Retinal pigment epithelial cell (primary cell): ENCODE measurements around the gene CYTH1.

ENCODE experiments used
- DNase-seq: peaks from one replicate; pipeline ENCODE4 v3.0.0-alpha.2; 2010; ENCODE audit warnings: low read depth
- H3K4me3 ChIP-seq: 2 replicates; pipeline ENCODE4 v1.5.1; 2011; ENCODE audit warnings: mild to moderate bottlenecking, low read length, control low read depth, moderate library complexity
- TF ChIP-seq, protein P1 (sequence below): conservative IDR thresholded peaks from 2 replicates; pipeline ENCODE4 v1.5.1; 2011; ENCODE audit warnings: low read depth, low read length, control low read depth, inconsistent platforms

Gene CYTH1

GRCh38 chr17:78679495-78680395 lies 102.3 kb downstream of the CYTH1 start:
- no peak overlapping the region for H3K4me3 ChIP-seq

GRCh38 chr17:78678711-78679110 lies 103.4 kb downstream of the CYTH1 start:
- TF ChIP-seq, protein P1, sequence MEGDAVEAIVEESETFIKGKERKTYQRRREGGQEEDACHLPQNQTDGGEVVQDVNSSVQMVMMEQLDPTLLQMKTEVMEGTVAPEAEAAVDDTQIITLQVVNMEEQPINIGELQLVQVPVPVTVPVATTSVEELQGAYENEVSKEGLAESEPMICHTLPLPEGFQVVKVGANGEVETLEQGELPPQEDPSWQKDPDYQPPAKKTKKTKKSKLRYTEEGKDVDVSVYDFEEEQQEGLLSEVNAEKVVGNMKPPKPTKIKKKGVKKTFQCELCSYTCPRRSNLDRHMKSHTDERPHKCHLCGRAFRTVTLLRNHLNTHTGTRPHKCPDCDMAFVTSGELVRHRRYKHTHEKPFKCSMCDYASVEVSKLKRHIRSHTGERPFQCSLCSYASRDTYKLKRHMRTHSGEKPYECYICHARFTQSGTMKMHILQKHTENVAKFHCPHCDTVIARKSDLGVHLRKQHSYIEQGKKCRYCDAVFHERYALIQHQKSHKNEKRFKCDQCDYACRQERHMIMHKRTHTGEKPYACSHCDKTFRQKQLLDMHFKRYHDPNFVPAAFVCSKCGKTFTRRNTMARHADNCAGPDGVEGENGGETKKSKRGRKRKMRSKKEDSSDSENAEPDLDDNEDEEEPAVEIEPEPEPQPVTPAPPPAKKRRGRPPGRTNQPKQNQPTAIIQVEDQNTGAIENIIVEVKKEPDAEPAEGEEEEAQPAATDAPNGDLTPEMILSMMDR, result no peak
- no peak for DNase-seq
- H3K4me3 ChIP-seq, result no peak overlapping the region

More at GRCh38 chr17:78679495-78680395, 102.3 kb downstream of the CYTH1 start:
- no peak for DNase-seq
- TF ChIP-seq, protein P1, result no peak

- no peak overlapping the region for H3K4me3 ChIP-seq
- TF ChIP-seq, protein P1, result no peak
- DNase-seq, result no peak
These were observed 103.9 kb downstream of the CYTH1 start for GRCh38 chr17:78678222-78678557.

GRCh38 chr17:78677303-78678221 lies 104.5 kb downstream of the CYTH1 start:
- TF ChIP-seq, protein P1, result no peak
- no peak for DNase-seq
- H3K4me3 ChIP-seq, result no peak overlapping the region

GRCh38 chr17:78676412-78677302 lies 105.4 kb downstream of the CYTH1 start:
- TF ChIP-seq, protein P1, result no peak
- no peak overlapping the region for H3K4me3 ChIP-seq
- DNase-seq, result no peak

- no peak overlapping the region for H3K4me3 ChIP-seq
- TF ChIP-seq, protein P1, result no peak
- no peak for DNase-seq
These were observed 106.2 kb downstream of the CYTH1 start for GRCh38 chr17:78675836-78676235.
